Transverse colon (tissue), 4 donors: ENCODE results near the gene RAB35.

Experiments
- CTCF ChIP-seq, 5 experiments: fragments of 200-600 bp in 3 of 5; fragments of 450-650 bp in 2 of 5; sonication (generic) in 3 of 5; IDR thresholded peaks; 1 replicate in 2 of 5; 2 replicates in 3 of 5; pipeline ENCODE4 v1.5.1; 2016 to 2017; ENCODE audit warnings: antibody characterized with exemption in 5 of 5, inconsistent platforms in 3 of 5, mild to moderate bottlenecking in 2 of 5, moderate library complexity in 1 of 5
- POLR2AphosphoS5 ChIP-seq, 3 donors: sonication (generic); formaldehyde crosslinking; IDR thresholded peaks; one replicate each; pipeline ENCODE4 v1.6.1; 2016; ENCODE audit warnings: antibody characterized with exemption in 3 of 3

GRCh38 chr12:120126635-120127005 lies 10.1 kb upstream of the RAB35 start:
- TF ChIP-seq CTCF (IDR thresholded peaks at IDR 0.05): no peak
- TF ChIP-seq POLR2AphosphoS5 (IDR thresholded peaks at IDR 0.05): no peak
